Pancreas (tissue), 10 donors: ENCODE results near the gene ZNF684. TPM values are rescaled to one million over a fixed set of nuclear protein-coding genes. Genes with fewer than 3 reads are reported as not detected.
"Not testable (repeated sequence)": the region's sequence is repeated elsewhere in the genome, so short reads cannot be mapped to it uniquely, and the experiment has no call there.

ENCODE experiments used
- ATAC-seq, 4 donors: fragments of 200-7000 bp; cut with Tn5 transposase; one replicate each; pipeline versions ENCODE4 v1.8.0 to v1.9.1; 2020; ENCODE audit warnings: mild to moderate bottlenecking in 4 of 4, moderate library complexity in 4 of 4
- DNase-seq, 6 donors: peaks; one replicate each; pipeline ENCODE4 v3.0.0-alpha.2; 2020
- FAIRE-seq: peaks from 2 replicates; lab custom pipeline; 2012; peaks lifted over from hg19 to GRCh38; lab: Jason Lieb, UNC
- H3K27ac ChIP-seq, 4 donors: fragments of 200-600 bp; sonication (generic); 1 replicate in 3 of 4; 2 replicates in 1 of 4; pipeline versions ENCODE4 v1.5.0 to v1.8.0; 2020
- H3K27me3 ChIP-seq, 4 donors: fragments of 200-600 bp; one replicate each; pipeline ENCODE4 v1.8.0; 2021
- H3K36me3 ChIP-seq, 3 donors: fragments of 200-600 bp; sonication (generic) in 1 of 3; one replicate each; pipeline versions ENCODE4 v1.5.0 to v1.8.0; 2020 to 2021
- H3K4me1 ChIP-seq, 3 donors: fragments of 200-600 bp; one replicate each; pipeline ENCODE4 v1.8.0; 2021
- H3K4me3 ChIP-seq, 4 donors: fragments of 200-600 bp; sonication (generic) in 2 of 4; one replicate each; pipeline versions ENCODE4 v1.5.0 to v1.8.0; 2020 to 2021
- H3K9me3 ChIP-seq, 4 donors: fragments of 200-600 bp; one replicate each; pipeline ENCODE4 v1.8.0; 2021
- CTCF ChIP-seq, 4 donors: fragments of 200-600 bp; sonication (generic) in 3 of 4; IDR thresholded peaks; one replicate each; pipeline versions ENCODE4 v1.5.0 to v1.8.0; 2021; ENCODE audit warnings: antibody characterized with exemption in 4 of 4
- WGBS, 2 donors: extraction: QIAGEN DNeasy Blood & Tissue Kit; methylation state at CpG; one replicate each; pipeline ENCODE4 v1.1.7; 2013; 5-methylcytosine and 5-hydroxymethylcytosine counted together
- intact Hi-C, 3 donors: fragments of 100-400 bp; cut with DNase I; formaldehyde crosslinking; loops; one replicate each; pipeline versions ENCODE4 v1.11.1 to v1.14.2; 2022
- polyA plus RNA-seq, 2 donors: library from polyadenylated mRNA; stranded (reverse); fragments of 200-250 nt; gene quantifications; one replicate each; pipeline ENCODE4 v1.2.3, GENCODE V29; 2013
- total RNA-seq, 6 donors: library from RNA; stranded (reverse); fragmentation: NEBNext Ultra II Directional in 4 of 6; extraction: Animal tissue kit (Norgen Biotek cat#: 25700) in 4 of 6; gene quantifications; one replicate each; pipeline versions ENCODE4 v1.2.1 to v1.2.4, GENCODE V29; 2021 to 2023
- donor health status: healthy with polysubstance abuse.
- donor health status: DM: no; HTN: no; CAD: no; lungs with moderate emphysema.
- donor health status: DM: no; HTN: no; CAD: no.
- donor health status: control.
- donor health status: control.
- donor health status: Bipolar disorder and iron deficiency.
- donor health status: DM: yes; HTN: yes; CAD: no.
- donor health status: DM: no; HTN: no; CAD: no.
- donor health status: DM: no; HTN: no; CAD: no.
- donor health status: DM: yes; HTN: yes; CAD: no.

Gene ZNF684
- total and polyA plus RNA-seq, 8 donors, result 1.6 to 5.3 (median 2.9) TPM

- no peaks in the 10 kb centered on the region for H3K36me3 ChIP-seq
- no peak overlapping the region for H3K4me3 ChIP-seq
- no peak overlapping the region for H3K27ac ChIP-seq
- intact Hi-C loops, result no loop called here
- H3K9me3 ChIP-seq, result no peaks in the 10 kb centered on the region
- ATAC-seq (no peak), DNase-seq (no peak), FAIRE-seq (no peak)
- H3K27me3 ChIP-seq, result no peaks in the 10 kb centered on the region
- no peak for TF ChIP-seq CTCF (IDR thresholded peaks at IDR 0.05)
- H3K4me1 ChIP-seq, result peaks cover 4 to 20% (median 19%) of the 10 kb centered on the region in 3 donors
These were observed 3.2 kb downstream of the ZNF684 start for GRCh38 chr1:40534589-40534988.

DNA sequence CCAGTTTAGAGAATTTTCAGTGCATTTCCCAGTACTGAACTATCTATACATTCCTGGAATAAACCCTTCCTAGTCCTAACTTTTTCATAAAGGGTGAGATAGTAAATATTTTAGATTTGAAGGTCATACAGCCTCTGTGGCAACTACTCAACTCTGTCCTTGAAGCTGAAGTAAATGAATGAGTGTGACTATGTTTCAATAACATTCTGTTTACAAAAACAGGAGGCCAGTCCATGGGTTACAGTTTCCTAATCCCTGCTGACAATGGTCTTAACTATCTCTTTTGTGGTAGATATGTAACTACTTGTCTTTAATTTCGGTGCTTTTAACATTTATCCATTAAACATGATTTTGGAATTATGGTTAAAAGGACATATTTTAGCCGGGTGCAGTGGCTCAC, 4.3 kb downstream of the ZNF684 start:
- no peak for DNase-seq
- Histone ChIP-seq H3K27me3 (no peaks in the 10 kb centered on the region), H3K9me3 (no peaks in the 10 kb centered on the region), H3K27ac (no peak overlapping the region), H3K36me3 (no peaks in the 10 kb centered on the region), H3K4me3 (no peak overlapping the region), H3K4me1 (peaks cover 4 to 20% (median 19%) of the 10 kb centered on the region in 3 donors)
- no peak for FAIRE-seq
- no peak for TF ChIP-seq CTCF (IDR thresholded peaks at IDR 0.05)
- no peak for ATAC-seq
- intact Hi-C loops, result no loop called here
- 66 to 68% methylated on average over 2 of the region's 2 CpGs for WGBS, 2 donors

DNA sequence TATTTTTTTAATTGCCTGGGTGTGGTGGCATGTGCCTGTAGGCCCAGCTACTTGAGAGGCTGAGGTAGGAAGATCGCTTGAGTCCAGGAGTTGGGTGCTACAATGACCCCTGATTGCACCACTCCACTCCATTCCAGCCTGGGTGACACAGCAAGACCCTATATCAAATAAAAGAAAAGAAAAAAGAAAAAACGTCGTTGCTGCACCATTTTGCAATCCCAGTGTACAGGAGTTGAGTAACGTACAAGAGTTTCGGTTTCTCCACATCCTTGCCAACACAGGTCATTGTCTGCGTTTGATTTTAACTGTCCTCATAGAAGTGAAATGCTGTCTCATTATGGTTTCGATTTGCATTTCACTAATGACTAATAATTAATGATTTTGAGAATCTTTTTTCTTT, 7.9 kb downstream of the ZNF684 start:
- FAIRE-seq (no peak), DNase-seq (no peak), ATAC-seq (no peak)
- no peaks in the 10 kb centered on the region for H3K9me3 ChIP-seq
- no peaks in the 10 kb centered on the region for H3K27me3 ChIP-seq
- WGBS, 2 donors, result 80 to 86% methylated on average over 7 of the region's 7 CpGs
- H3K36me3 ChIP-seq, result peaks cover 0 to 12% (median 3%) of the 10 kb centered on the region in 3 donors
- intact Hi-C loops, result no loop called here
- H3K4me3 ChIP-seq, result no peak overlapping the region
- H3K4me1 ChIP-seq, result no peaks in the 10 kb centered on the region
- TF ChIP-seq CTCF (IDR thresholded peaks at IDR 0.05), result no peak
- no peak overlapping the region for H3K27ac ChIP-seq

DNA sequence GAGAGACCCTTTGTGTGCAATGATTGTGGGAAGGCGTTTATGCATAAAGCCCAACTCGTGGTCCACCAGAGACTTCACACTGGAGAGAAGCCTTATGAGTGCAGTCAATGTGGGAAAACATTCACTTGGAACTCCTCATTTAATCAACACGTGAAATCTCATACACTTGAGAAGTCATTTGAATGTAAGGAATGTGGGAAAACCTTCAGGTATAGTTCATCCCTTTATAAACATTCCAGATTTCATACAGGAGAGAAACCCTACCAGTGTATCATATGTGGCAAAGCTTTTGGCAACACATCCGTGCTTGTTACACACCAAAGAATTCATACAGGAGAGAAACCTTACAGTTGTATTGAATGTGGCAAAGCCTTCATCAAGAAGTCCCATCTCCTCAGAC, 15.5 kb downstream of the ZNF684 start:
- Histone ChIP-seq H3K27ac (no peak overlapping the region), H3K27me3 (no peaks in the 10 kb centered on the region), H3K9me3 (no peaks in the 10 kb centered on the region), H3K4me3 (no peak overlapping the region), H3K4me1 (no peaks in the 10 kb centered on the region), H3K36me3 (peaks cover 0 to 18% (median 7%) of the 10 kb centered on the region in 3 donors)
- TF ChIP-seq CTCF (IDR thresholded peaks at IDR 0.05), result no peak
- FAIRE-seq, result no peak
- no peak for DNase-seq
- WGBS, 2 donors, result 94 to 99% methylated on average over 4 of the region's 4 CpGs
- ATAC-seq, result no peak
- intact Hi-C loops, result no loop called here

GRCh38 chr1:40553017-40553416, 21.6 kb downstream of the ZNF684 start:
- Histone ChIP-seq H3K27ac (no peak overlapping the region), H3K36me3 (no peaks in the 10 kb centered on the region), H3K9me3 (no peaks in the 10 kb centered on the region), H3K4me3 (no peak overlapping the region), H3K4me1 (no peaks in the 10 kb centered on the region), H3K27me3 (no peaks in the 10 kb centered on the region)
- FAIRE-seq (no peak), DNase-seq (no peak), ATAC-seq (no peak)
- no peak for TF ChIP-seq CTCF (IDR thresholded peaks at IDR 0.05)
- intact Hi-C loops, result no loop called here
- 60 to 64% methylated on average over 4 of the region's 4 CpGs for WGBS, 2 donors

GRCh38 chr1:40554807-40555206, 23.4 kb downstream of the ZNF684 start:
- H3K4me1 ChIP-seq, H3K27ac ChIP-seq, H3K4me3 ChIP-seq, ATAC-seq, DNase-seq, H3K36me3 ChIP-seq, H3K9me3 ChIP-seq, H3K27me3 ChIP-seq, intact Hi-C loops, FAIRE-seq: not testable (repeated sequence)
- WGBS, 2 donors, result 74 to 94% methylated on average over 7 of the region's 7 CpGs
